ENCODE results near the gene RGS6.

The RGS6 gene

DNA sequence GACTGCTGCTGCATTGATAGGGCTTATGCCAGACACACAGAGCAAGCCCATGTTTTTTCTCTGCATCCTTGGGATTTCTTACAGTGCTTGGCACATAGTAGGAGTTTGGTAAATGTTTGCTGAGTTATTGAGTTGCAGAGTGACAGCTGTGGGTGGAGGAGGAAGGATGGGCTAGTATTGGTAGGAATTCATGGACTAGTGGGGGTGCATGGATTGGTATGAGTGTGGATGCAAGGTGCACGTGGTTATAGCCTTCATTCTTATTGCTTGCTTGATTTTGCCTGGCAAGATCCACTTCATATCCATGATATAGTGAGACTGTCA lies 11.4 kb downstream of the RGS6 start:
- DNase-seq, result no peak

DNA sequence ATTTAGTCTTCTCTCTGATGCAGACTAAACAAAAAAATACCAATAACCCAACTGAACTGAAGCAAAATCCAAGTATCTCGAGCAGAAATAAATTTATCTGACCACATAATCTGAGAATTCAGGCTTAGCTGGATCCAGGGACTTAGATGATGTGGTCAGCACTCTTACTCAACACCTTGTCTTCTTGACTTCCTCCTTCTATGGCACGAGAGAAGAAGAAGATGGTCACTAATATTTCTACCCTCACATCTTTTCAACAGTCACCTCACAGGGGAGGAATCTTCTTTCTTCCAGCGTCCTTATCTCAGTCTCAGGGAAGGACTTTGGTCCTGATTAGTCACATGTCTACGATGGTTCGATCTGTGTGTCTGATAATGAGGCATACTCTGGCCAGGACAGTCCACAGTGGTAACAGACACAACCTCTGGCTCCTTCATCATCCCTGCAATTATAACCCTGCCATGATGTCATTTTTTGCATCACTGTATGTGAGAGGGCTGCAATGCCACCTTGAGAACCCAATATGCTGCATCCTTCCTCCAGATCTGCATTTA lies 15.8 kb downstream of the RGS6 start:
- no peak for DNase-seq

DNA sequence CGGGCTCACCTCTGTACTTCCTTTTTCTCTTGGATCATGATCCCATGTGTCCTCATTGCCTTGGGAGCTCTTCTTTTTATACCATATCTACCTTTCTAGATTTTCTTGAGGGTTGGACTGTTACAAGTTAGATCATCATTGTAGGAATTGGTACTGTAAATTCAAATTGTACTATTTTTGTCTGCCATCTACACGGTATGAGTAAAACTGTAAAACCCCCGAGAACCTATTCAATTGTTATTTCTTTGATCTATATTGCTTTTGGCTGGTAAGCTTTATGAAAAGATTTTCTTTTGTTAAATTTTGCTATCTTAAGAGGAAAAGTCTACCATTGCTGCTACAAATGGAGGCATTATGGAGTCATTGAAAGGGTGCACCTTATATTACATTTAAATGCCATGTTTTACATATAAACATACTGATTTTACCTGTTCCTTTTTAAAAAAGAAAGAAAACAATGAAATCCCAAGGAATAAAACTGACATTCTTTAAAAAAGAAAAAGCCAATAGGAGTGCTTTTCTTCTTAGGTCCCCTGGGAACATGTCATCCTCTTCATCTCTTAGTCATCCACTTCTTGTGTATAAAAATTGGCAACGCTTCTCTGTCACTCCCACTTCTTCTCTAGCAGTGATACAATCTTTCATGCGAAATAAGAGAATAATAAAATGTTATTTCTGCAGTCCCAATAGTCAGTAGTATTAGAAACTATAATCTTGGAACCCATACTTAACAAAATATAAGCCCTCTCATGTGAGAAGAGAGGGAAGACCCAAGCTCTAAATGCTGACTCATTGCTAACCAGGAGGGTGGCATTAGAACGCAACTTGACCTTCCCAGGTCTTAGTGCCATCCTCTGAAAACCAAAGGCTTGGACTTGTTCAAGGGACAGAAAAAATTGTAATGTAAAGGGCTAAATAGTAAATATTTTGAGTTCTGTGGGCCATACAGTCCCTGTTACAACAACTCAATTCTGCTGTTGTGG lies 20.4 kb downstream of the RGS6 start:
- peak in 1 of 58 donors; percentile 8 for DNase-seq

DNA sequence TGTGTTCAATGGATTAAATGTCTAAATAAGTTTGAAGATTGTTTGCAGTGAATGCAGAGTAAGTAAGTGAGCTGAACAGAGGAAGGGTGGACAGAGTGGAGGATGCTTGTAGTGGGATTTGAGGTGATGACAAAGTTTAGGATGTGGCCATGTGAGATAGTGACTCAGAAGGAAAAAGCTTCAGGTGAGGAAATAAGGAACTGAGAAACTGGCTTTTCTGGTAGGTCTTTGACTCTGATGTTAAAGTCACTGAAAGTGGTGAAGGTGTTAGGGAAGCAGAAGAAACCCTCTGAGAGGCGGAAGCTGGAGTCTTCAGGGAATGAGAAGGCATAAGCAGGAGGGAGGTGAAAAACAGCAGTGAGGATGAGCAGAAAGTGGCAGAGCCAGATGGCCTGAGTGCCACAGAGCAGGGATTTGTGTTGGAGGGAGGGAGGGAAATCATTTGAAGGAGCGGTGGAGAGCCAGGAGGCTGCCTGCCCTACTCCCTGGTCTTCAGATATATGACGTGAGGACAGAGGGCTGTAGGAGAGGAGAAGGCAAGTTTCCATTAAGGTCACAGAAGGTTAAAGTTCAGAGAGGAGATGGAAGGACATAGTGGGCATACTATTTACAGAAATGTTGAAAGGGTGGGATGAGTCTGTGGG lies 24.8 kb downstream of the RGS6 start:
- DNase-seq, result no peak

DNA sequence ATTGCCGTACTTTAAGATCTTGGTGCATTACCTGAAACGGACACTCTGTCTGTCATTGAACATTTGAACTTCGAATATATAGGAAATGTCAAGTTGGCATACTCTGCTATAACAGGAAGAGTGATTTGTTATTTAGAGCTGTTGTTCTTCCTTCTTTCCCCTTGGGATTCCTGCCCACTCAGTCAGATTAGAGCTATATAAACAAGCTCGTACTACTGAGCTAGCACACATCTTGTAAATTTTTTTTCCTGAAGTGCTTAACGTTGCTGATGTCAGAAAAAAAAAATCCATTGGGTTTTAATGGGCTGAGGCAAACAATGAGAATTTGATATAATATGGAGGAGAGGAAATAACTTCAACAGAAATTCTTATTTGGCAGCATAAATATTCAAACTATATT lies 26.8 kb downstream of the RGS6 start:
- no peak for DNase-seq

DNA sequence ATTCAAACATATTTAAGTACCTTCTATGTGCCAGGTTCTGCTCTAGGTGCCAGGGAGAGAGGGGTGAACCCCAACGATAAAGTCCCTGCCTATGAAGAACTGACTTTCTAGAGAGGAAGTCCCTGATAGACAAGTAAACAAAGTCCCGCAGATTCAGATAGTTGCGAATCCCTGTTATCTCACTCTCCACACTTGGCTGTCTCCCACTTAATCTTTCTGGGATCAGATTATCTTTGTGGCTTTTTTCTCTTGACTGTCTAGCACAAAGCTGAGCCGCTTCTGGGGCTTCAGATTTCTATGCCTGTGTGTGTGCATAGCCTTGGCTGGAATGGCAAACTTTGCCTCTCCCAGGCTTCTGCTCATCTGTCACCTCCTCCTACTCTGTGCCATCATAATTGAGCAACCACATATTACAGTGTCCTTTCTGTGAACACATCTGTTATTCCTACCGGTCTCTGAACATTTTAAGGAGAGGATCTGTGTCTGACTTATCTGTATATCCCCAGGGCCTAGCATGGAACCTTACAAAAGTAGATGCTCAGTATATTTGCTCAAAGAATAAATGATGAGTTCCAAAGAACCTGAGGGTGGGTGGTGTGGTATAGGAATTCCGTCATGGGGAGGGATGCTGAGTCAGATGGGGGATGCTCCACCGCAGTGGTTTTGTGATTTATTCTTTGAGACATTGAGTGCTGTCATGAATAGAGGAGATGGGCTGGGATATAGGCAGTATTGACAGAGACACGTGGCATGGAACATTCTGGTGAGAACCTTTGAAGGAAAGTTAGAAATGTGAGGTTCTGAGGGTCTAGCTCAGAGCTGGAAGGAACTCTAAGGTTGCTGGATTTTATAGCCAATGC lies 28.5 kb downstream of the RGS6 start:
- DNase-seq, result peak in 1 of 58 donors; percentile 14

DNA sequence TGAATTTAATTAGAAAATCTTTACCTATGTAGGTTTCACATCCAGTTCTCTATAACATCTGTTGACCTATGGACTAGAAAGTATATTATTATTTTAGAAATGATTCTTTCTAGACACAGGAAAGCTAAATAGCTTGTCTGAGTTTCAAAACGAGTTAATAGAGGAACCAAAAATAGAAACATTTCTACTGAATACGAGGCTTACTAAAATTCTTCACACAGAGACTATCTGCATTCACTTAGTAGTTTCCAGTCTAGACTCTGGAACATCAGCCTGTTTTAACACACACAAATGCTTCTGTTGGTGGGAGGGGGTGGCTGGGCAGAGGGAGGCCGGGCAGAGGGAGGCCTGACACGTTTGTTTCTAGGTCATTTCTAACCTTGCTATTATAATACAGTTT lies 29.7 kb downstream of the RGS6 start:
- DNase-seq, result no peak

DNA sequence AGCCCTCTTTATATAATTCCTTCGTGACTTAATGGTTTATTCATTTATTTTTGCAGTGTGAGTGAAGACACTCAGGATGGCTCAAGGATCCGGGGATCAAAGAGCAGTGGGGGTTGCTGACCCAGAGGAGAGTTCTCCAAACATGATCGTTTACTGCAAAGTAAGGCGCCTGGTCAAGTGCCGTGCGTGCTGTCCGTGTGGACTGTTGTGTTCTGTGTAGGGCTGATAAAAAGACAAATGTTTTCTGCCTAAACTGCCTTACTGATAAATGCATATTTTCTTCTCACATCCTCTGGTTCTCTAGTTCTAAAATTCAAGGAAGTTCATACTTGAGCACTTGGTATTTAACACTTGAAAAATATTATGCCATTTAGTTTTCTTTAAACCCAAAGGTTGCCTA lies 32.5 kb downstream of the RGS6 start:
- DNase-seq, result no peak

DNA sequence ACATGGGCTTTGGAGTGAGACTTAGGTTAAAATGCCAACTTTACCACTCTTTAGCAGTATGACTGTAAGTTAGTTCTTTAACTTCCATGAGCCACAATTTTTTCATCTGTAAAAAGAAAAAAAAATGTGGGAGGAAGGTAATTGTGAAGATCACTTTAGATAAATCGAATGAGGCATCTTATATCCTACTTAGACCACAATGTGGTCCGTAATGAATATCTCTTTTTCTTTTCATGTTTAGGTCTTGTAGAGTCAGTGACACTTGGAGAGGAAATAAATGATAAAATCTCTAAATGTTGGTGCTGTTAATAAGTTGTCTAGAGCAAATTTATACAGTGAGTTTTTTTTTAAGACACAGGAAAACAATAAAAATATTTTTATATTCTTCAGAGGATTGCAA lies 34.3 kb downstream of the RGS6 start:
- DNase-seq, result no peak

DNA sequence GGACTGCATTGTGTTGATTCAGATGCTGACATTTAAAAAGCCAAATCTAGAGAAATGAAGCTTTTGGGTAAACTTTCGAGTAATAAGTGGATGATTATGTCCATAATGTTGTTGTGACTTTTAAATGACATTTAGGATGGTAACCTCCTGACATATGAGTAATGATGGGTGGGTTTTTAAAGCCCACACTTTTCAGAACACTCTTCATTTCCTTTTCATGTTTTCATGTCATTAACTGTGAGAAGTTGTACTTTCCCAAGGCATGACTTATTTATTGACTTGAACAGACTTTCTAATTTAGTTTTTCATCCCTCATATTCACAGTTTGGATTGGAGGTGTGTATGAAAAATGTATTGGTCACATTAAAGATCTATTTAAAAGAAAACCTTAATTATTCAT lies 35.5 kb downstream of the RGS6 start:
- no peak for DNase-seq

DNA sequence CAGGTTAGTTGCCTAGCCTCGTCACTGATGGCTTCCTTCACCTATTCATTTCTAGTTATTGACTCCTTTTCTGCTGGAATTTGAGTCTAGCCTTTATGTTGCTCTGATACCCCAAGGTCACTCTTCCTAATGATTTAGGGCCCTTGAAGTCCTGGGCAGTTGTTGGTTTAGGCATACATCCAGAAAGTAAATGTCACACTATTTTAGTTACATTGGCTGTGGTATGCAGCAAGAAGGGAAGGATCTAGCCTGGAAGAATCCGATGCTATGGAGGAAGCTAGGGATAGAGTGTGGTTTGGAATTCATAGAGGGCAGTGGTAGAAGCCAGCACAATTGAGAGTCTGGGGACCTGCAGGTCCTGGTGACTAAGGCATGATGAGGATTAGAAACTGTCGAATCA lies 38.0 kb downstream of the RGS6 start:
- no peak for DNase-seq

DNA sequence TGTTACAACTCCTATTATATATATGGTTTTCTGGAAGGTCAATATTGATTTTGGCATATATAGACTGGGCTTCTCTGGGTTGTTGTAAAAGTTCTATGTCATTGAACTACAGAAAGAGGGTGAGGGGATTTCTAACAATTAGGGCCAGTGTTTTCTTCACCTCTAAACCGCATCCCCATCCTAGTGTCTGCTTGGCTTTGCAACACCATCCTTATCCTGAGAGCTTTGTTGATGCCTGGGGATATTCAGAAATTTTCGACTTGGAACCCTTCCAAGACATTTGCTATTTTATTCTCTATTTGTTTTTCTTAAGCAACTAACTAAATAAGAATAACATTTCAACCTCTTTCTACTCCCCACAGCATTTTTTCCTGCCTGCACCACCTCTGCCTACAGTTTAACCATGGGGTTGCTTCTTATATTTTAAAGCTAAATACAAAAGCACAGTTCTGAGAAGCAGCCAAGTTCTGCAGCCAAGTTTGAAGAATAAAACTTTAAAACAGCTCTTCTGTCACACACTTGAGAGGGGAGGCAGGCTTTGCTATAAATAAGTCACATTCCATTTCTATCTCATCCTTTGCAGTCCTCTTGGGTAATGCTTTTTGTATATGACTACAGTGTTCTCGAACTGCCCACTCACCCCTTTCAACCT lies 53.4 kb downstream of the RGS6 start:
- DNase-seq, result peak in 5 of 58 donors; percentile 7 to 54 (median 8)

DNA sequence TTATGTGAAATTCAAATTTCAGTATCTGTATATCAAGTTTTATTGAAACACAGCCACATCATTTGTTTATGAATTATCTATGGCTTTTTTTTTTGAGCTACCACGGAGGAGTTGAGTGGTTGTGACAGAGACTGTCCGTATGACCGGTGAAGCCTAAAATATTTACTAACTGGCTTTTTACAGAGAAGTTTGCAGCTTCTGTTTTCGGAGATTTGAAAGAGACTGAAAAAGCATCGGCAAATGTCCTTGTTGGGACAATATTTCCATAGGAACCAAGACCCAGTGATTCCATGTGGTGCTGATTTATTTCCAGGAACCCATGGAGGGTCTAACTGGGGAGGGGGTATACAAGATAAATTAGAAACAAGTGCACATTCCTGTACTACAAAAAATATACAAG lies 56.2 kb downstream of the RGS6 start:
- no peak for DNase-seq

DNA sequence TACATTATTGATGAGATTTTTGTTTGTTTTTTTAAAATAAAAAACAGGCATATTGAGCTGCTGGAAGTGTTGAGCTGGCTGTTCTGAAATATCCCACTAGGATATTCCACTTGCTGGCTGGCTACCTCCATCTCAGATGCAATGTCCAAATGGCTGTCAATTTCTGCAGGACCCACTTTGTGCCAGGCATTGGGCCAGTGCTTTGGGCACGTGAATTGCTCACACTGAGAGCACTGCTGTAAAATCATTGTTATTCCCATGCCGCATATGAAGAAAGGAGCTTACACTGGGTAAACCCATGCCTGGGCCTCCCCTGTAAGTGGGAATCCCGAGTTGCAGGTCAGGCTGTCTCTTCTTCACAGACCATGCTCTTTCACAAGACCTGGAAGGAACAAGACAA lies 56.7 kb downstream of the RGS6 start:
- peak in 2 of 58 donors; percentile 3 to 12 for DNase-seq

DNA sequence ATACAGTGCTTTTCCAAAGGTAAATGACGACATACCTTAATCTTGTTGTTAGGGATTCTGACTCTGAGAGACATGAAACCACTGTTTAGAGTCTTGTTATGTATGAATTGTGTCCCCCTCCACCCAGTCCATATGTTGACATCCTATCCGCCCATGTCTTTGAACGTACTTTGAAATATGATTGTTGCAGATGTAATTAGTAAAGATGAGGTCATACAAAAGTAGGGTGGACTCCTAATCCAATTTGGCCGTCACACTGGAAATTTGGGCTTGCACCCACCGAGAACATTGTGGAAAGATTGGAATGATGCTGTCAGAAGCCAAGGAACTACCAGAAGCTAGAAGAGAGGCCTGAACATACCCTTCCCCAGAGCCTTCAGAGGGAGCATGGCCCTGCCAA lies 62.2 kb downstream of the RGS6 start:
- no peak for DNase-seq

DNA sequence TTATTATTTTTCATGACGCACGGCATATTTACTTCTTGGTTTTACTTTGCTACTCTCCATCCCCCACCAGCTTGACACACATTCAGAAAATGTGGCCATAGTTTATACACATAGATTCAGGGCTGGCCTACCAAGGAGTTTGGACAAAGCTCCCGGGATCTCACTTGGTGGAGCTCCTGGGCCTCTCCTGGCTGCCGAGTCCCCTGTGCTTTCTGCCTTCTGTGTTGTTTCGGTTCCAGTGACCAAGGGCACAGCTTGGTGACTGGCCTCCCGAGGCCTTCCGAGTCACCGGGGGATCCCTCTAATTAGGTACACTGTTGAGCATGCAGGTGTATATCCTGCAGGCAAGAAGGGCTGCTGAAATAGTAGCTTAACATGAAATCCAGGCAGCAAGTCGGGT lies 63.5 kb downstream of the RGS6 start:
- no peak for DNase-seq

DNA sequence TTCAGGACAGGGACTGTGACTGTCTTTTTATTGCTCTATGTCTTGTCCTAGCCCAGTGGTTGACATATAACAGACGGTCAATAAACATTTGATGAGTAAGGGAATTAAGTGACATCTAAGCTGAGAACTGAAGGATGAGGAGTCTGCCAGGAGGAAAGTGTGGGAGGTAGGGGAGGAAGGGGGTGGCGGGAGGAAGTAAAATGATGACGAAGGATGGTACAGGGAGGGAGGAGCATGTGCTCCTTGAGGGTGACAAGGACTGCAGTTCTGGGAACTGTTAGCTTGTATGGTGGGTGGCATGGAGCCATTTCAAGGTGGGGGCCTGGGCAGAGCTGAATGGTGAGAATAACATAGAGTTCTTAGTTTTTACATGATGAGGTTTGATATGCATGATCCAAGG lies 64.4 kb downstream of the RGS6 start:
- peak in 1 of 58 donors; percentile 2 for DNase-seq

DNA sequence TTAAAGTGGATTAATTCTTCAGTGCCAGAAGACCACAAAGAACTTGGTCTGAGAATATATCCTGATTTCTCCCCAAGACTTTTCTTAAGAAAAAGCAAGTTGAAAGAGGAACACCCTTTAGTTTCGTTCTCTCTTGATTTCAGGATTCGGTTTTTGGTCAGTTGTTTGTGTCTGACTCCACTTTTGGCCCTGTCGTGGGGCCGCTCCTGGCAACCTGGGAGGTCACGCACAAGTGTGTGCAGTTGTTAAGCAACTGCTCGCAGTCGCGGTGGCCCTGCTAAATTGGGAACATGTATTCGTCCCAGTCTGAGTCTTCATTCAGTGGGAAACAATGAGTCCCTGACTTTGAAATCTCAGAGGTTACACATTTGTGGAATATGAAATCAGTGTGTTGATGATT lies 68.7 kb downstream of the RGS6 start:
- DNase-seq, result peak in 35 of 58 donors; percentile 1 to 66 (median 29)

DNA sequence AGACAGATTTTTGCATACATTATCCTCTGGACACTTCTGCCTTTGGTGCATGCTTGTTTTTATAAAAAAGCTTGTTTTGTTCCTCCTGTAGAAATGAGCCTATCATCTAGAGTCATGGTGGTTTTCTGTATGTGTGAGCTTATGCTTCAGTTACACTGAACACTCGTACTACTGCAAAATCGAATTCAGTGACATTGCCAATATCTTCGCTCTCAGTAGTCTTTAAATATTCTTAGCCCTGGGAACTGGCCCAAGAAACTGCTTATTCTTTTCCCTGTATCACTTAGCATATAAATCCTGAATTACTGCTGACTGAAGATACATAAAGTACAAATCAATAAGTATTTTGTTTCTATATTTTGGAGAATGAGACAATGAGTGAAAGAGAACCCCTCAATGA lies 70.5 kb downstream of the RGS6 start:
- no peak for DNase-seq

DNA sequence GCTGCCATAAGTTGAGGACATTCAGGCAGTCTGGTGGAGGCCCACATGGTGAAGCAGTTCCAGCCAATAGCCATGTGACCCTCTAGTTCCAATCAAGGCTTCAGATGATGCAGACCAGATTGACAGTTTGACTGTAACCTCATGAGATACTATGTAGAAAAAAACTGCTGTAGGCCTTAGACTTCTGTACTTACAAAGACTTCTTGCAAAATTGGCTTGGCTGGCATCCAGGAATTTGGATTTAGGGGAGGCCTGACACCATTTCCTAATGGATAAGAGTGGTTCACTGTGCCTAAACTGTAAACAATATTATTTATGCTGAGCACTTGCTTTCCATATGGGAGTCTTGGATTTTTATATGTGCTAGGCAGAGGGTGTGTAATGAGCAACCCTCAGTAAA lies 76.4 kb downstream of the RGS6 start:
- DNase-seq, result no peak

DNA sequence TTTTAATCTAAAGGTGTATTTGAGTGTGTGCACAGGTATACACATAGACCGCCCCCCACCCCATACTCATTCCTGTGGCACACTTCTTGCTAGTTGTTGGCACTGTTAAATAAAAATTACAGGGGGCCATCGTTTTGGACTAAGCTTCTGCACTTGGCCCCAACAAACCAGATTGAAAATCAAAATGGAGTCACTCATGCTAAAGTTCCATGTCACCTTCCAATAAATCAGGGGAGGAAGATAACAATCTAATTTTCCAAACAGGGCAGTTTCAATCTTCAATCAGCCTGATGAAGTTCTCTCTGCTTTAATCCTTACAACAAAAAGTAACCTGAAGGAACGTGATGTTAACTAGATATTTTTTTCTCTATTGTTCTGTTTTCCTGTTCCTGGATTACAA lies 78.2 kb downstream of the RGS6 start:
- no peak for DNase-seq
